ENCODE measurements around the gene AMMECR1L.
"Not testable (repeated sequence)": the region's sequence is repeated elsewhere in the genome, so short reads cannot be mapped to it uniquely, and the experiment has no call there.

AMMECR1L gene

DNA sequence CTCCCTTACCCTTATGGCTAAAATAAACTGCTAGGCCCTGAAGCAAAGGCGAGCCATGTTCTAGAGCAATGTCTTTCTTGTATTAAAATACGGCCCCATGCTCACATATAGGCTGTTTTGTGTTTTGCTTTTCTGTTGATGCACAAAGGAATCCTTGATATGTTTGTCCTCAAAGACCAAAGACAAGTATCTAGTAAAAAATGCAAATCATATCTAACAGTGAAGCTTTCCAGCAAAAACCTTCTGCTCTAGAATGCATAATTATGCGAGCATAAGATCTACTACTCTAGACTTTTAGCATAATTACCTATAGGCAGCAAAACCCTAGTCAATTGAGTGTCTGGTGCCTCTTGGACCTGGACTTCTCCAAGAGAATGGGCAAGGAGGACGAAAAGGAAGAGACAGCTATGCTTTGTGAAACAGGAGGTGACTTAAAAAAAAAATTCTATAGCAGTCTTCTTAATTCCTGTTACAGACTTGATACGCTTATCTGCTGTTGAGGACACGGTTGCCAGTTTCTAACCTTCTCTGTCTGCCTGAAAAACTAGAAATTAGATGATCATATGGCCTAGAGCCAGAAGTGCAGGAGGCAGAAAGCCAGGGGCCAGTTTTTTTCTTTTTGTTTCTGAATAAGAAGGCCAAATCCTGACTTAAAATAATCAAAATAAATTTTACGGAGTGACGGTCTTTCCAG is 1.5 kb upstream of the AMMECR1L start:
- no peak for DNase-seq (ENCODE audit: low read depth, low spot score)

GRCh38 chr2:127886593-127886935 is 808 bp upstream of the AMMECR1L start:
- not testable (repeated sequence) for DNase-seq (ENCODE audit: low read depth, low spot score)

- peak; percentile 7 for DNase-seq (ENCODE audit: low read depth, low spot score)
Measured at GRCh38 chr2:127884861-127885740, 655 bp downstream of the AMMECR1L start.

DNA sequence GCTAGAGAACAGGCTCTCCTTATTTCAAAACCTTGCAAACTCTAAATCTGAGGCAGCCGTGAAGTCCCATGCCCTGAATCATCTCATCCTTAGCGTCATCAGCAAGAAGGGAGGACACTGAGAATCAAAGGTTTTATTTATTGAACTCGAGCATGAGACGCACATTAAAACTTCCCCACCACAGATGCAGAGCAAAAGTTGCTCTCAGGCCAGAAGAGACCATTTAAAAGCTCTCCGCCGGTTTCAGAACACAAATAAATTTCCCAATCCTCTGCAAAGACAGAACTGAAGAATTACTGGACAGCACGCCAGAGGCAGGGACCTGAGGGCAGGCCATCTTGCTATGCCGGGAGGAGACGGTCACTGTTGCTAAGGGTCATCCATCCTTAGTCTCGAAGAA is 1.3 kb downstream of the AMMECR1L start:
- DNase-seq (ENCODE audit: low read depth, low spot score): no peak

DNA sequence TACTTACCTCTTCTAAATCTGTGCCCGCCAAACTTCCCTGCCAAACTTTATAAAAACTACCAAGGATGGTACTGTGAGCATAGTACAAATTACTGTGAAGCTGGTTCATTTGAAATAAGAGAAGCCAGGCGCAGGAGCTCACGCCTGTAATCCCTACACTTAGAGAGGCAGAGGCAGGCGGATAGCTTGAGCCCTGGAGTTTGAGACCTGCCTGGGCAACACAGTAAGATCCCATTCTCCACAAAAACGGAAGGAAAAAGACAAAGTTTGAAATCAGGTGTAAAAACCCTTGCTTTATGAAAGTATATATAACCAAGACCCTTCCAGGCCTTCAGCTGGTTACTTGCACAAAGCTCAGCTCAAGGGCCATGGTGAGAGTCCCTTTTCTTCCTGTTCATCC is 5.9 kb downstream of the AMMECR1L start:
- no peak for DNase-seq (ENCODE audit: low read depth, low spot score)

DNA sequence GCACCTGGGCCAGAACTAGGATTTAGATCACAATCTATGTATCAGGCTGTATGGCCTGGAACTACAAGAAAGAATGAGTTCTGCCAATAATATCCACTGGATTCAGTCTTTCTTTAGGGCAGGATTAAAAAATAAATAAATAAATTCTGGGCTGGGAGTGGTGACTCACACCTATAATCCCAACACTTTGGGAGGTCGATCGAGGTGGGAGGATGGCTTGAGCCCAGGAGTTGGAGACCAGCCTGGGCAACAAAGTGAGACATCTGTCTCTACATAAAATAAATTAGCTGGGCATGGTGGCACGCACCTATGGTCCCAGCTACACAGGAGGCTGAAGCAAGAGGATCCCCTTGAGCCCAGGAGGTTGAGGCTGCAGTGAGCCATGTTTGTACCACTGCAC is 8.1 kb downstream of the AMMECR1L start:
- no peak for DNase-seq (ENCODE audit: low read depth, low spot score)

DNA sequence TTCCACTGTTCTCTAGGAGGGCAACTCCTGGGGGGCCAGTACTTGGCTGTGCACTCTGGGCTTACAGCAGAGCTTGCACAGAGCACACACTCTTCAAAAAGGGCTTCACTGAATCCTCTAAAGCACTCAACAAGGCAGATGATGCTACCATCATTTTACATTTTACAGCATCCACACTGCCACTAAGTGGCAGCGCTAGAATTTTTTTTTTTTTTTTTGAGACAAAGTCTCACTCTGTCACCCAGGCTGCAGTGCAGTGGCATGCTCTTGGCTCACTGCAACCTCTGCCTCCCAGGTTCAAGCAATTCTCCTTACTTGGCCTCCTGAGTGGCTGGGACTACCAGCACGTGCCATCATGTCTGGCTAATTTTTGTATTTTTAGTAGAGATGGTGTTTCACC is 8.6 kb downstream of the AMMECR1L start:
- no peak for DNase-seq (ENCODE audit: low read depth, low spot score)

DNA sequence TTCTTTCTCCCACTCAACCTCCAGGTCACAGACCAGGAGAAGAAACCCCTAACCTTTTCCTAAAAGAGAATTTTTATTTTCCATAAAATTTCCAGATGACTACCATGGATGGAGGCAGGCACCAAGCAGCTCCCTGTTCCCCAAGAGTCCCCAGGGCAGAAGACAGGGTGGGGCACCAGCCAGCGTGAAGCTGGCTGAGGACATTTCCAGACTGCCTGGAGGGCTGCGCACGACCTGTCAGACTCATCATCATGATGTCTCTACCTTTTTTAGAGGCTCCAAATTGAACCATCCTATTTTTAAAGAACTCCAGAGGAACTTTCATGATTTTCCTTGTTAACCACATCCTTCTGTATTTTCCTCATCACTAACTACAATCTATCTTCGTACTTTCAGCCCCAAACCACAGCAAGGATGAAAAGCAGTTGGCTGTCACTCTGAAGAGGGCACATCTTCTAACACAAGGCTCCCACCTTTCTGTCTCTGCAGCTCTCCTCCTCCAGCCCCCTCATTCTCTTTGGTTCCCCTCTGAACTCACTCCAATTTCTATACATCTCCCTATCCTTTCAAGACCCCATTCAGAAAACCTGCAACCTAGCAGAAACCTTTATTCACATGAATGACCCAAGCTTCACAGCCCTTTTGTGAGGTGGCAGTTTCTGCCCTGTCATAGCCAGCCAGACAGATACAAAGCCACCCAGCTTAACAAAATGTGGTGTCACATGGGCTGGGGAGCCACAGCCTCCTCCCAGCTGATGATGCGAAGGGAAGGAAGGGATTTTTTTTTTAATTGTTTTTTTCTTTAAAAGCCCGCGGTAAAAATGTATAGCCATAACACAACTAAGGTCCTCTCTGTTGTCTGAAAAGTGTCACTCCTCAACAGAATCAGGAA is 11.1 kb downstream of the AMMECR1L start:
- DNase-seq (ENCODE audit: low read depth, low spot score): no peak

GRCh38 chr2:127873707-127874303 is 12.0 kb downstream of the AMMECR1L start:
- DNase-seq (ENCODE audit: low read depth, low spot score): no peak

- DNase-seq (ENCODE audit: low read depth, low spot score): no peak
Measured at GRCh38 chr2:127872354-127872753, 13.4 kb downstream of the AMMECR1L start.

- DNase-seq (ENCODE audit: low read depth, low spot score): no peak
Measured at GRCh38 chr2:127865926-127866325, 19.8 kb downstream of the AMMECR1L start.

- DNase-seq (ENCODE audit: low read depth, low spot score): no peak
Measured at GRCh38 chr2:127864877-127865276, 20.9 kb downstream of the AMMECR1L start.

GRCh38 chr2:127862228-127862627 is 23.5 kb downstream of the AMMECR1L start:
- DNase-seq (ENCODE audit: low read depth, low spot score): no peak

- DNase-seq (ENCODE audit: low read depth, low spot score): no peak
Measured at GRCh38 chr2:127860130-127860529, 25.6 kb downstream of the AMMECR1L start.

GRCh38 chr2:127859712-127860085 is 26.1 kb downstream of the AMMECR1L start:
- DNase-seq (ENCODE audit: low read depth, low spot score): peak; percentile 16

- DNase-seq (ENCODE audit: low read depth, low spot score): no peak
Measured at GRCh38 chr2:127857265-127857808, 28.4 kb downstream of the AMMECR1L start.

GRCh38 chr2:127853671-127854070 is 32.1 kb downstream of the AMMECR1L start:
- DNase-seq (ENCODE audit: low read depth, low spot score): no peak

GRCh38 chr2:127852388-127852787 is 33.4 kb downstream of the AMMECR1L start:
- DNase-seq (ENCODE audit: low read depth, low spot score): no peak

DNA sequence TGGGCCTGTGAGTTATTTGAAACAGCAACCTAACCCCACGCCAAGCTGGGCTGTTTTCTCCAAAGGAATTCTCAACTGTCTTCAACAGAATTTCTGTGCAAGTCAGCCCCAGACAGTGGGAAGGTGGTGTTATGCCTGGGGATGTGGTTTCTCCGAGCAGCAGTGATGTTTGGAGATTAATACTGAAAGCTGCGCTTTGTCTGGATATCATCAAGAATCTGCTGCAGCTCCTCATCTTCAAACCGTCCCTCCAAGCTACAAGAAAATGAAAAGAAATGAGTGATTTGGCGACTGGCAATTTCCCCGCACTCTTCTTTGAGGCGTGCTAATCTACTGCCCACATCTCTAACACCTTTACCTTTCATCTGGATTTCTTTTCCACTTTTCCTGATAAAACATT is 37.8 kb downstream of the AMMECR1L start:
- no peak for DNase-seq (ENCODE audit: low read depth, low spot score)

GRCh38 chr2:127844973-127845372 is 40.8 kb downstream of the AMMECR1L start:
- no peak for DNase-seq (ENCODE audit: low read depth, low spot score)

DNA sequence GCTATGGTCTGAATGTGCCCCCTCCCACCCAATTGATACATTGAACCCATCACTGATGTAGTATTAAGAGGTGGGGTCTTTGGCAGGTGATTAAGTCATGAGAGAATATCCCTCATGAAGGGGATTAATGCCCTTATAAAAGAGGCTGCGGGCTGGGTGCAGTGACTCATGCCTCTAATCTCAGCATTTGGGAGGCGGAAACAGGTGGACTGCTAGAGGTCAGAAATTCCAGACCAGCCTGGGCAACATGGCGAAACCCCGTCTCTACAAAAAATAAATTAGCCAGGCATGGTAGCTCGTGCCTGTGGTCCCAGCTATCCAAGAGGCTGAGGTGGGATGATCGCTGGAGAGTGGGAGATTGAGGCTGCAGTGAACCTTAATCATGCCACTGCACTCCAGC is 42.1 kb downstream of the AMMECR1L start:
- DNase-seq (ENCODE audit: low read depth, low spot score): no peak
